ENCODE results near the gene CST9. TPM values are rescaled to one million over a fixed set of nuclear protein-coding genes. Genes with fewer than 3 reads are reported as not detected.

The CST9 gene
- total RNA-seq, 1 experiment from 2014 or later: not detected

DNA sequence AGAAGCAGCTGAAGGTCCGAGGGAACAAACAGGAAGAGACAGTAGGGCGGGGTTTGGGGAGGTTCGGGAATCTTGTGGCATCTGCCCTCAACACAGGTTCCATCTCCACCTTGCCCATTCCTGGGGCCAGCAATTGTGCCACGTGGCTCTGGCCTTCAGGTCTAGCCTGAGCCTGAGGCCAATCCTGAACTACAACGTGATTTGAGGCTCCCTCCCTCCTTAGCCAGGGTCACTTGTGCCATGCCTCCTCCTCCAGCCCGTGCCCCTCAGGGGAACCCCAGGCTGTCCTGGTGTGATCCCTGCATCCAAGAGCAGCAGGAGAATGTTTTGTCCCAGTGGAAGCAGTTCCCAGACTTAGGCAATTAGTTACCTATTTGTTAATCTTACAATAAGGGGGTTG is 3.0 kb downstream of the CST9 start:
- ChIA-PET RAD21 (ENCODE audit: low non-redundant PET in 1 of 2, low total read pairs in 2 of 2, uncharacterized antibody in 2 of 2, unreplicated experiment in 2 of 2) (no interaction called here), CTCF (no interaction called here), POLR2A (no interaction called here)
- H3K36me3 ChIP-seq (ENCODE audit: control insufficient read depth in 1 of 2, insufficient read depth in 2 of 2, low read length in 2 of 2): no peaks in the 10 kb centered on the region
- H3K9me3 ChIP-seq (ENCODE audit: control insufficient read depth in 1 of 2, insufficient read depth in 1 of 2, low read depth in 1 of 2, low read length in 2 of 2): no peaks in the 10 kb centered on the region
- BruUV-seq (replicated peaks): no TSS peak
- H3K9ac ChIP-seq (ENCODE audit: low read length): no peak overlapping the region
- intact Hi-C loops (cut with micrococcal nuclease): no loop called here
- H3K4me3 ChIP-seq (replicated peaks in 1 of 2; ENCODE audit: low read depth in 1 of 2, low read length in 2 of 2): no peak overlapping the region
- DNase-seq (ENCODE audit: low read depth, low spot score) (no peak), ATAC-seq (no peak)
- H3K79me2 ChIP-seq (ENCODE audit: insufficient read depth, low read length): no peaks in the 10 kb centered on the region
- H3K9me2 ChIP-seq (ENCODE audit: insufficient read depth): no peaks in the 10 kb centered on the region
- no peak overlapping the region for H3K27ac ChIP-seq (ENCODE audit: low read depth, low read length)
- no peak for TF ChIP-seq POLR2A (IDR thresholded peaks at IDR 0.05; ENCODE audit: borderline replicate concordance, extremely low read depth, insufficient read depth, insufficient read length)
- no peak for TF ChIP-seq ELF1 (IDR thresholded peaks at IDR 0.05; ENCODE audit: borderline replicate concordance, low read depth)
- TF ChIP-seq, protein P1, sequence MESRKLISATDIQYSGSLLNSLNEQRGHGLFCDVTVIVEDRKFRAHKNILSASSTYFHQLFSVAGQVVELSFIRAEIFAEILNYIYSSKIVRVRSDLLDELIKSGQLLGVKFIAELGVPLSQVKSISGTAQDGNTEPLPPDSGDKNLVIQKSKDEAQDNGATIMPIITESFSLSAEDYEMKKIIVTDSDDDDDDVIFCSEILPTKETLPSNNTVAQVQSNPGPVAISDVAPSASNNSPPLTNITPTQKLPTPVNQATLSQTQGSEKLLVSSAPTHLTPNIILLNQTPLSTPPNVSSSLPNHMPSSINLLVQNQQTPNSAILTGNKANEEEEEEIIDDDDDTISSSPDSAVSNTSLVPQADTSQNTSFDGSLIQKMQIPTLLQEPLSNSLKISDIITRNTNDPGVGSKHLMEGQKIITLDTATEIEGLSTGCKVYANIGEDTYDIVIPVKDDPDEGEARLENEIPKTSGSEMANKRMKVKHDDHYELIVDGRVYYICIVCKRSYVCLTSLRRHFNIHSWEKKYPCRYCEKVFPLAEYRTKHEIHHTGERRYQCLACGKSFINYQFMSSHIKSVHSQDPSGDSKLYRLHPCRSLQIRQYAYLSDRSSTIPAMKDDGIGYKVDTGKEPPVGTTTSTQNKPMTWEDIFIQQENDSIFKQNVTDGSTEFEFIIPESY (IDR thresholded peaks at IDR 0.05; ENCODE audit: extremely low read depth, insufficient replicate concordance, low read length): no peak
- no peak for TF ChIP-seq SIN3A (IDR thresholded peaks at IDR 0.05; ENCODE audit: low read depth)
- no peaks in the 10 kb centered on the region for H4K20me1 ChIP-seq (ENCODE audit: insufficient read depth)
- peaks cover 38% of the 10 kb centered on the region for H3K27me3 ChIP-seq (ENCODE audit: insufficient read depth, low read length)
- no peak overlapping the region for H2AFZ ChIP-seq (ENCODE audit: low read depth, low read length, poor library complexity, severe bottlenecking)
- no peak overlapping the region for H3K4me2 ChIP-seq (ENCODE audit: low read length)
- H3K4me1 ChIP-seq (ENCODE audit: control insufficient read depth in 1 of 2, insufficient read depth in 2 of 2, low read length in 2 of 2): no peaks in the 10 kb centered on the region

DNA sequence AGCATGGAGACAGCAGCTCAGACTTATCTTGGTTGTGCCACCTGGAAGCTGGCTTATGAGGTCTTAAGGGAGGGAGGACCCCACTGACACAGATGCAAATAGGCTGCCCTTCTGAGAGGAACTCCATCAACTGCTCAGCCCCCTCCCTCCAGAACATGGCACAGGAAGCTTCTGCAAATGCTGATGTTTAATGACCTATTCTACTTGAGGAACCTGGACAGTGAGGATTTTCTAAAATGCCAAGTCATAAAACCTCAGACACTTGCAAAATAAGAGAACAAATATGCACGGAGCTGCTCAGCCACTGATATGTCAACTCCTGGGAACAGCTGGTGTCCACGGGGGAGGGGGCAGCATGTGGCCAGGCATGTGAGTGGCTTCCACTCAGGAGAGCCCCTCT is 3.5 kb downstream of the CST9 start:
- BruUV-seq (replicated peaks): no TSS peak
- TF ChIP-seq EZH2 (IDR thresholded peaks at IDR 0.05): no peak
- no peak for TF ChIP-seq CBX3 (IDR thresholded peaks at IDR 0.05; ENCODE audit: low read depth)
- no peak for TF ChIP-seq POLR2AphosphoS5 (IDR thresholded peaks at IDR 0.05; ENCODE audit: low read depth, low read length)
- no peak for TF ChIP-seq EGR1 (IDR thresholded peaks at IDR 0.05; ENCODE audit: low read depth)
- TF ChIP-seq YY1 (IDR thresholded peaks at IDR 0.05; ENCODE audit: extremely low read depth, insufficient replicate concordance, low read depth, low read length): no peak
- no peak for TF ChIP-seq ZFX (IDR thresholded peaks at IDR 0.05)
- no peak for TF ChIP-seq POLR2A (IDR thresholded peaks at IDR 0.05; ENCODE audit: borderline replicate concordance, extremely low read depth, insufficient read depth, insufficient read length)
- no peak for TF ChIP-seq ZNF274 (IDR thresholded peaks at IDR 0.05; ENCODE audit: low read depth, low read length)
- TF ChIP-seq, protein P2, sequence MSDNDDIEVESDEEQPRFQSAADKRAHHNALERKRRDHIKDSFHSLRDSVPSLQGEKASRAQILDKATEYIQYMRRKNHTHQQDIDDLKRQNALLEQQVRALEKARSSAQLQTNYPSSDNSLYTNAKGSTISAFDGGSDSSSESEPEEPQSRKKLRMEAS (IDR thresholded peaks at IDR 0.05): no peak
- TF ChIP-seq SIN3A (IDR thresholded peaks at IDR 0.05; ENCODE audit: low read depth): no peak
- TF ChIP-seq, protein P1 (IDR thresholded peaks at IDR 0.05; ENCODE audit: extremely low read depth, insufficient replicate concordance, low read length): no peak
- Histone ChIP-seq H3K27me3 (ENCODE audit: insufficient read depth, low read length) (peaks cover 40% of the 10 kb centered on the region), H3K36me3 (ENCODE audit: control insufficient read depth in 1 of 2, insufficient read depth in 2 of 2, low read length in 2 of 2) (no peaks in the 10 kb centered on the region), H3K27ac (ENCODE audit: low read depth, low read length) (no peak overlapping the region), H2AFZ (ENCODE audit: low read depth, low read length, poor library complexity, severe bottlenecking) (no peak overlapping the region), H3K9ac (ENCODE audit: low read length) (no peak overlapping the region), H3K4me1 (ENCODE audit: control insufficient read depth in 1 of 2, insufficient read depth in 2 of 2, low read length in 2 of 2) (no peaks in the 10 kb centered on the region), H4K20me1 (ENCODE audit: insufficient read depth) (no peaks in the 10 kb centered on the region), H3K4me2 (ENCODE audit: low read length) (no peak overlapping the region), H3K9me3 (ENCODE audit: control insufficient read depth in 1 of 2, insufficient read depth in 1 of 2, low read depth in 1 of 2, low read length in 2 of 2) (no peaks in the 10 kb centered on the region), H3K4me3 (replicated peaks in 1 of 2; ENCODE audit: low read depth in 1 of 2, low read length in 2 of 2) (no peak overlapping the region), H3K79me2 (ENCODE audit: insufficient read depth, low read length) (no peaks in the 10 kb centered on the region), H3K9me2 (ENCODE audit: insufficient read depth) (no peaks in the 10 kb centered on the region)
- intact Hi-C loops (cut with micrococcal nuclease): no loop called here
- no peak for ATAC-seq
- CTCF ChIA-PET: no interaction called here
- POLR2A ChIA-PET: no interaction called here
- RAD21 ChIA-PET (ENCODE audit: low non-redundant PET in 1 of 2, low total read pairs in 2 of 2, uncharacterized antibody in 2 of 2, unreplicated experiment in 2 of 2): no interaction called here
- DNase-seq (ENCODE audit: low read depth, low spot score): no peak

All from HCT116 (cell line).